Astrocyte (in vitro differentiated cells and primary cell): ENCODE measurements around the gene P2RY12. TPM values are rescaled to one million over a fixed set of nuclear protein-coding genes. Genes with fewer than 3 reads are reported as not detected.
A peak's percentile ranks its signal among the peaks of the same experiment; 100 is the strongest.

Experiments
- DNase-seq: peaks from one replicate; pipeline ENCODE4 v3.0.0-alpha.2; 2010; ENCODE audit warnings: low read depth
- FAIRE-seq: peaks from 2 replicates; lab custom pipeline; 2011; peaks lifted over from hg19 to GRCh38; lab: Jason Lieb, UNC
- H2AFZ ChIP-seq: 2 replicates; pipeline ENCODE4 v1.6.0; 2012; ENCODE audit warnings: low read depth, low read length, inconsistent platforms
- H3K27ac ChIP-seq: 2 replicates; pipeline ENCODE4 v1.5.1; 2011; ENCODE audit warnings: low read depth, low read length, inconsistent platforms
- H3K27me3 ChIP-seq: 2 replicates; pipeline ENCODE4 v1.6.0; 2011; ENCODE audit warnings: low read length, inconsistent platforms; ENCODE audit not compliant: insufficient read depth
- H3K36me3 ChIP-seq: 2 replicates; pipeline ENCODE4 v1.5.1; 2011; ENCODE audit warnings: low read length, inconsistent platforms; ENCODE audit not compliant: insufficient read depth
- H3K4me1 ChIP-seq: 2 replicates; pipeline ENCODE4 v1.5.1; 2011; ENCODE audit warnings: low read length, inconsistent platforms; ENCODE audit not compliant: insufficient read depth
- H3K4me2 ChIP-seq: 2 replicates; pipeline ENCODE4 v1.6.0; 2012; ENCODE audit warnings: low read length, inconsistent platforms
- H3K4me3 ChIP-seq: 2 replicates; pipeline ENCODE4 v1.5.1; 2011; ENCODE audit warnings: low read depth, mild to moderate bottlenecking, low read length, inconsistent platforms; ENCODE audit not compliant: insufficient read depth
- H3K79me2 ChIP-seq: 2 replicates; pipeline ENCODE4 v1.6.0; 2012; ENCODE audit warnings: mild to moderate bottlenecking, low read length, inconsistent platforms; ENCODE audit not compliant: insufficient read depth
- H3K9ac ChIP-seq: 2 replicates; pipeline ENCODE4 v1.6.0; 2012; ENCODE audit warnings: mild to moderate bottlenecking, low read length, inconsistent platforms
- H3K9me3 ChIP-seq: 2 replicates; pipeline ENCODE4 v1.5.1; 2012; ENCODE audit warnings: low read depth, mild to moderate bottlenecking, low read length, inconsistent platforms; ENCODE audit not compliant: insufficient read depth
- H4K20me1 ChIP-seq: 2 replicates; pipeline ENCODE4 v1.6.0; 2012; ENCODE audit warnings: low read length, inconsistent platforms; ENCODE audit not compliant: insufficient read depth
- H3K27ac Mint-ChIP-seq: one replicate; pipeline ENCODE4 v1.8.0; 2021; ENCODE audit warnings: mild to moderate bottlenecking, mixed read lengths; ENCODE audit not compliant: unreplicated experiment
- H3K27me3 Mint-ChIP-seq: one replicate; pipeline ENCODE4 v1.8.0; 2021; ENCODE audit warnings: low read depth, mixed read lengths; ENCODE audit not compliant: unreplicated experiment
- H3K36me3 Mint-ChIP-seq: one replicate; pipeline ENCODE4 v1.8.0; 2021; ENCODE audit warnings: low read depth, mixed read lengths; ENCODE audit not compliant: unreplicated experiment
- H3K4me1 Mint-ChIP-seq: one replicate; pipeline ENCODE4 v1.8.0; 2021; ENCODE audit warnings: low read depth, mixed read lengths; ENCODE audit not compliant: unreplicated experiment
- H3K4me3 Mint-ChIP-seq: one replicate; pipeline ENCODE4 v1.8.0; 2021; ENCODE audit warnings: mild to moderate bottlenecking, moderate library complexity, mixed read lengths; ENCODE audit not compliant: unreplicated experiment
- H3K9me3 Mint-ChIP-seq: one replicate; pipeline ENCODE4 v1.8.0; 2021; ENCODE audit warnings: mild to moderate bottlenecking, mixed read lengths; ENCODE audit not compliant: unreplicated experiment
- CTCF ChIP-seq: IDR thresholded peaks from 2 replicates; pipeline ENCODE4 v1.5.1; 2011; ENCODE audit warnings: low read depth, mild to moderate bottlenecking, inconsistent platforms, low read length, moderate library complexity; ENCODE audit not compliant: insufficient read depth
- EZH2 ChIP-seq: IDR thresholded peaks from 2 replicates; pipeline ENCODE4 v1.6.1; 2012; ENCODE audit warnings: mild to moderate bottlenecking, low read length, inconsistent platforms; ENCODE audit not compliant: insufficient read depth
- total RNA-seq: library from RNA; stranded (reverse); gene quantifications from 2 replicates; pipeline ENCODE4 v1.2.1, GENCODE V29; 2021

The P2RY12 gene
- total RNA-seq, 1 donor from 2014 or later: not detected

GRCh38 chr3:151356794-151357462, 27.6 kb downstream of the P2RY12 start:
- Mint-ChIP-seq H3K4me1 (peaks cover 5% of the 10 kb centered on the region), H3K9me3 (no peaks in the 10 kb centered on the region), H3K4me3 (no peak overlapping the region), H3K36me3 (no peaks in the 10 kb centered on the region), H3K27ac (peak overlapping the region; percentile 50), H3K27me3 (no peaks in the 10 kb centered on the region)
- no peak overlapping the region for H3K4me3 ChIP-seq
- no peaks in the 10 kb centered on the region for H3K4me1 ChIP-seq
- H3K9me3 ChIP-seq: no peaks in the 10 kb centered on the region
- H3K36me3 ChIP-seq: no peaks in the 10 kb centered on the region
- DNase-seq: peak; percentile 64
- H4K20me1 ChIP-seq: no peaks in the 10 kb centered on the region
- peak overlapping the region; percentile 17 for H3K4me2 ChIP-seq
- no peak overlapping the region for H3K27ac ChIP-seq
- H3K79me2 ChIP-seq: no peaks in the 10 kb centered on the region
- H3K9ac ChIP-seq: no peak overlapping the region
- TF ChIP-seq CTCF (no peak), EZH2 (no peak)
- no peak overlapping the region for H2AFZ ChIP-seq
- FAIRE-seq: no peak
- H3K27me3 ChIP-seq: no peaks in the 10 kb centered on the region

- H3K4me3 Mint-ChIP-seq: no peak overlapping the region
- H3K4me1 Mint-ChIP-seq: peaks cover 15% of the 10 kb centered on the region
- H3K79me2 ChIP-seq: no peaks in the 10 kb centered on the region
- H3K4me3 ChIP-seq: no peak overlapping the region
- no peaks in the 10 kb centered on the region for H3K9me3 ChIP-seq
- no peaks in the 10 kb centered on the region for H3K36me3 Mint-ChIP-seq
- DNase-seq (no peak), FAIRE-seq (no peak)
- no peak overlapping the region for H3K9ac ChIP-seq
- no peak overlapping the region for H3K27ac Mint-ChIP-seq
- H3K4me2 ChIP-seq: no peak overlapping the region
- no peaks in the 10 kb centered on the region for H3K9me3 Mint-ChIP-seq
- no peak overlapping the region for H3K27ac ChIP-seq
- no peaks in the 10 kb centered on the region for H3K27me3 Mint-ChIP-seq
- no peaks in the 10 kb centered on the region for H3K36me3 ChIP-seq
- no peaks in the 10 kb centered on the region for H3K27me3 ChIP-seq
- no peaks in the 10 kb centered on the region for H3K4me1 ChIP-seq
- no peak overlapping the region for H2AFZ ChIP-seq
- TF ChIP-seq EZH2: no peak
- H4K20me1 ChIP-seq: no peaks in the 10 kb centered on the region
These were observed 32.9 kb downstream of the P2RY12 start for GRCh38 chr3:151351648-151352047.

- H3K27ac Mint-ChIP-seq: no peak overlapping the region
- H3K4me1 Mint-ChIP-seq: peaks cover 19% of the 10 kb centered on the region
- H3K36me3 Mint-ChIP-seq: no peaks in the 10 kb centered on the region
- Histone ChIP-seq H3K4me1 (no peaks in the 10 kb centered on the region), H3K27ac (no peak overlapping the region), H3K4me3 (no peak overlapping the region), H4K20me1 (no peaks in the 10 kb centered on the region), H3K79me2 (no peaks in the 10 kb centered on the region), H3K27me3 (no peaks in the 10 kb centered on the region), H3K36me3 (no peaks in the 10 kb centered on the region), H3K9me3 (no peaks in the 10 kb centered on the region), H2AFZ (no peak overlapping the region), H3K9ac (no peak overlapping the region), H3K4me2 (no peak overlapping the region)
- TF ChIP-seq EZH2 (no peak), CTCF (no peak)
- no peak for FAIRE-seq
- H3K4me3 Mint-ChIP-seq: no peak overlapping the region
- H3K9me3 Mint-ChIP-seq: no peaks in the 10 kb centered on the region
- H3K27me3 Mint-ChIP-seq: no peaks in the 10 kb centered on the region
- no peak for DNase-seq
These were observed 33.3 kb downstream of the P2RY12 start for GRCh38 chr3:151351219-151351618.
